Dedifferentiated amniotic fluid mesenchymal stem cell (primary cell): ENCODE measurements around the gene LAT.

Experiments used
- DNase-seq: peaks from one replicate; pipeline ENCODE4 v3.0.0-alpha.2; 2016; ENCODE audit errors: extremely low spot score

Gene LAT

GRCh38 chr16:29007730-29008593 lies 23.1 kb downstream of the LAT start:
- no peak for DNase-seq

DNA sequence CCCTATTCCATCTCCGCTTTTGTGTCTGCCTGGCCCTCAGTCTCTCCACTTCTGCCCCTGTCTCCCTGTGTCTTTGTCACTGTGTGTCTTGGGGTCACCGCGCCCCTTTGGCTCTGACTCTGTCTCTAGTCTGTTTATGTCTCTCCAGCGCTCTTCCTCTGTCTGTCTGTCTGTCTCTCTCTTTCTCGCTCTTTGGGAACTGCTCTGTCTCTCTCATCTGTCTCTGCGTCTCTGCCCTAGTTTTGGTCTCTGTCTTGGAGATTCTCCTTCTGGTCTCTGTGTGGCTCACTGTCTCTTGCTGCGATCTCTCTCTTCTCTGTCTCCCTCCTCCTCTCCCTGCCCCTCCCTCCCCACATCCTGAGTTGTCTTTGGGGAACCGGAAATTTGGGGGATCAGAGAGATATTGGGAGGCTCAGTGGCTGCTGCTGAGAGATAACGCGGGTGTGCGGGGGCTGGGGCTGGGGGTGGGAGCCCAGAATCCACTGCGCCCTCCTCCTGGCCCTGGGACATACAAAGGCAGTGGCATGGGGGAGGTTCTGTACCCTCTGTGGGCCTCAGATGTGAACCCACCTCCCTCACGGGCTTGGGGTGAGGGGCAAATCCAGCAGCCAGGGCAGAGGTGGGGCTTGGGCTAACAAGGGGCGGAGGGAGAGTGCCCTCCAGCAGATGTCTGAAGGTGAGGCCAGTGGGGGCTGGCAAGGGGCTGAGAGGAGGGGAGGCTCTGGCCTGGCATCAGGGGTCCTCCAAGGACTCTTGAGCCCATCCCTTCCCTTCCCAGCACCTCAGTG lies 24.4 kb downstream of the LAT start:
- DNase-seq, result no peak

DNA sequence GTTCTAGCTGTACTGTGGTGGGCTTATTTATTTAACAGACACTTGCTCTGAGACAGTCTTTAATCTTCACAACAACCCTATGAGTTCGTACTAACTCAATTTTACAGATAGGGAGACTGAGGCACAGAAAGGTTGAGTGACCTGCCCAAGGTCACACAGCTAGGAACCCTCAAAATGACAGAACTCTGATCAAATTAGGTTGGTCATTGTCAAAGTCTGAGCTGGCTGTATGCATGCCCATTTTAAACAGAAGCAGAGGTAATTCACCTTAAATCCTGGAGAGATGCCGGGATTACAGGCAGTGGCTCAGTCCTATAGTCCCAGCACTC lies 24.9 kb downstream of the LAT start:
- no peak for DNase-seq

DNA sequence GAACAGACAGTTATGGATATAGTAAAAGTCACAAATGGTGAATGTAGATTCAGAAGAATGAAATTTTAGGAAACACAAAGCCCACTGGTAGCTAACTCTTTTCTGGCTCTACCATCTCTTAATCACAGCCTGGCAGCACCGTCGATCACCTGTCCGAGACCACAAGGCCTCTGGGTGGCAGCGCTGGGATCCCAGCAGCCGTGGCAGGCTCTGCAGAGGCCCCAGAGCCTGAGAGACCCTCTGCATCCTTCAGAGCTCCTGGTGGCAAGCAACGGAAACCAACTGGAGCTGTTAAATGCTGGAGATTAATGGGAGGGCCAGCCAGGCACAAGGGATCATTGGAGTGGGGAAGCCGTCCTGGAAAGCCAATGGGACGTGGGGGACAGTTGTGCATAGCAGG lies 26.3 kb downstream of the LAT start:
- no peak for DNase-seq

DNA sequence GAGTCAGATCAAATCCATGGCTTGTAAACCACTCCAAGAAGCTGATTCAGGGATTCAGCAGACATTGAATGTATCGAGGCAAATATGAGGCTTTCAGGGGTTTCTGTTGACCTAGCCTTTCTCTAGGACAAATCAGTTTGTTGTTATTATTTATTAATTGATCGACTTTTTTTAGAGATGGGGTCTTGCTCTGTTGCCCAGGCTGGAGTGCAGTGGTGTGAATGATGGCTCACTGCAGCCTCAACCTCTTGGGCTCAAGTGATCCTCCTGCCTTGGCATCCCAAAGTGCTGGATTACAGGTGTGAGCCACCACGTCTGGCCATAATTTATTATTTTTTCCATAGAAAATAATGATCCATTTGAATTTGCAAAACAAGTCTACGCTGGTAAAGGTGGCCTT lies 27.0 kb downstream of the LAT start:
- DNase-seq, result no peak

- no peak for DNase-seq
Observed at GRCh38 chr16:29012913-29013553, 28.2 kb downstream of the LAT start.

DNA sequence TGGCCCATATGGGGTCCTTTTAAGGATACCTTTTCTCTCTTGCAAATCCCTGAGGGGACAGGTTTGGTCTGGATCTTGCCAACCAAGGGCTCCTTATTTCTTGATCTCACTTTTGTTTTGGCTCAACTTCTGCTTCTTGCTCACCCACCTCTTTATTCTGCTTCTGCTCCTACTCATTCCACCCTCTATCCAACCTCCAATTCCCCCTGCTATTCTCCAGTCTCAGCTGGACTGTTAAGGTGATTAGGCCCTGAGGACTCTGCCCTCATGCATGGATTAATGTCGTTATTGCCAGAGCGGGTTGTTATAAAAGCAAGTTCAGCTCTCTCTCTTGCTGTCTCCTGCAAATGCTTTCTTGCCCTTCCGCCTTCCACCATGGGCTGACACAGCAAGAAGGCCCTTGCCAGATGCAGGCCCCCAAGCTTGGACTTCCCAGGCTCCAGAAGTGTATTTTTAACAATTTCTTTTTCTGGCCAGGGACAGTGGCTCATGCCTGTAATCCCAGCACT lies 29.8 kb downstream of the LAT start:
- no peak for DNase-seq

DNA sequence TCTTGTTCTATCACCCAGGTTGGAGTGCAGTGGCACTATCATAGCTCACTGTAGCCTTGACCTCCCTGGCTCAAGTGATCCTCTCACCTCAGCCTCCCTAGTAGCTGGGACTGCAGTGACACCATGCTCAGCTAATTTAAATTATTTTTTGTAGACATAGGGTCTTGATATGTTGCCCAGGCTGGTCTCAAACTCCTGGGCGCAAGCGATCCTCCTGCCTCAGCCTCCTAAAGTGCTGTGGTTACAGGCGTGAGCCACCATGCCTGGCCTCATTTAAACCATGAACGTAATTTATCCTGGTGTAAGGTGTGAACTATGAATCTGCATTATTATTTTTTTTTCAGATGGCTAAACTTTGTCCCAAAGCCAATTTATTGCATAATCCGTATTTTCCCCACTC lies 37.3 kb downstream of the LAT start:
- no peak for DNase-seq

- no peak for DNase-seq
Observed at GRCh38 chr16:29023279-29024277, 38.7 kb downstream of the LAT start.

- DNase-seq, result no peak
Observed at GRCh38 chr16:29024278-29024677, 39.4 kb downstream of the LAT start.

- DNase-seq, result no peak
Observed at GRCh38 chr16:29025218-29025617, 40.4 kb downstream of the LAT start.

GRCh38 chr16:29025735-29026134 lies 40.9 kb downstream of the LAT start:
- no peak for DNase-seq

DNA sequence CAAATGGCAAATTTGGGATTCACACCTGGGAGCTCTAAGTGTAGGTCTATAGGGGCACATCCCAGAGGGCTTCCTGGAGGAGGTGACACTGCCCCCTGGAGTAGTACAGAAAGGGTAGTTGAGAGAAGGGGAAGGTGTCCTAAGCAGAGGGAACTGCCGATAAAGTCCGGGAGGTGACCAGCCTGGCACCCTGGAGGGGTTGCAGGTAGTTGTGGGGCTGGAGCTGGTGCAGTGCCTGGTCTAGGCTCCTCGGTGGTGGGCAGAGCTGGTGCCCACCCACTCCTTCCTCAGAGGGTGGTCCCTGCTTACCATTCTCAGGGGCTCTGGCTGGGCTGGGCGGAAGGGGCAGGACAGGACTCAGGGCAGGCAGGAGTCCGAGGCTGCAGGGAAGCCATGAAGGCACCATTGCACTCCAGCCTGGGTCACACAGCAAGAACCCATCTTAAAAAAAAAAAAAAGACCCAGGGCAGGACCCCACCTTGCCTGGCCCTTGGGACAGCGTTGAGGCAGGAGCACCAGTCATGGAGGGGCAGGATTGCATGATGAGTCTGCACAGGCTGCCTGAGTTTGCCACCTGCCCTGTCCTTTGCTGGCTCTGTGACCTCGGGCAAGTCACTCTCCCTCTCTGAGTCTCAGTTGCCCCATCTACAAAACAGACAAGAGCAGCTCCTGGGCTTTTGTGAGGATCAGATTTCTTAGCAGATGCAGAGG lies 43.8 kb downstream of the LAT start:
- DNase-seq, result no peak

DNA sequence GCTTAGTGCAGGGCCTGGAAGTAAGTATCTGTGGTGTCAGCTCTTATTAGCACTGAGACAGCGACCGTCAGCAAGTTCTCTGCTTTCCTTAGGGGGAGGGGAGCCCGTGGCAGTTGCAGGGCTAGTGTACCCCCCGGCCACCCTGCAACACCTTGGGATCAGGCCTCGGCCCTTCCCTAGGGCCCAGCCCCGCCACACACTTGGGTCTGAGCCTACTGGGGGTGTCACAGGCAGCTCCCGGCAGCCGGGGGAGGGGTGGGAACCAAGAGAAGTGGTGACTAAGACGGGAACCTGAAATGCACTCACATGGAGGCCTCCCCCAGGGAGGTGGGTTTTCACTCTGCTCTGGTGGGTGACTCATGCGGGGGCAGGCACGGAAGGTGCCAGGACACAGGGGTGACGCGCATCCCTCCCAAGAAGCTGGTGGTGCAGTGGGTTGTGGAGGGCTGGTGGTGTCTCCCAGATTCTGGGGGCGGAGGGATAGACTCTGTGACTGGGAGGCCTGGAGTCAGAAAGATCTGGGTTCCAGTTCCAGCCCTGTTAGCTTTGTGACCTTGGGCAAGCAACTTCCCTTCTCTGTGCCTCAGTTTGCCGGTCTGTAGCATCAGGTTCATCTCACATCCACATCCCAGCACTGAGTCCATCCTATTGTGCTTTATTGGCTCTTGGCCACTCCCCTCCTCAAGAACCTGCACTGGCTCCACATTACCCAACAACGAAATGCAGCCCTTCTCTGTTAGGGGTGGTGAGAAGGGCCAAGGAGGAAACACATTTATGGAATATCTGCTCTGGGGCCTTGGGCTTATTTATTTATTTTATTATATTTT lies 44.5 kb downstream of the LAT start:
- no peak for DNase-seq

DNA sequence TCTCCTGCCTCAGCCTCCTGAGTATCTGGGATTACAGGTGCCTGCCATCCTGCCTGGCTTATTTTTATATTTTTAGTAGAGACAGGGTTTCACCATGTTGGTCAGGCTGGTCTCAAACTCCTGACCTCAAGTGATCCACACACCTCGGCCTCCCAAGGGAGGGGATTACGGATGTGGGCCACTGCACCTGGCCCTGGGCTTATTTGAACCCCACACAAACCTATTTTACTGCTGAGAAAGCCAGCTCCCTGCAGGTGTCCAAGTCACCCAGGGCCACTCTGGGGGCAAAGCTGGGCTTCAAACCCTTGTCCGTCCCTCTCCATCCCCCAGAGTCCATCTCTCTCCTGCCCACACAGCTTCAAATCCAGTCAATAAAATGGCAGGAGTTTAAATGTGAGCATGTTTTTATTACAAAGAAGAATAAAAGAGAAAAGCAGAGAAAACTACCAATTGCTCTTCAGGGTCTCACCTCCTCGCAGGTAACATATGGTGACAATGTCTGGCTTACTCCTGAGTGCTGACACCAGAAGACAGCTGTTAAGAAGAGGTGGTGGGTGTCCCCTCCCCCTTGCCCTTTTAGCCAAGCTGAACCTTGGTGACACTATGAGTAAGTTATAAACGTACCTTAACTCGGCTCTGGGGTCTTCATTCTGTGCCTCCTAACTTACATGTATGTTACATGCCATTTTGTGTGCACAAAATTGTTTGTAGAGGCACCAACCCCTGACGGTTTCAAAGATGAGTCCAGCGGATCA lies 45.4 kb downstream of the LAT start:
- no peak for DNase-seq
